IgD-negative memory B cell (primary cell): ENCODE measurements around the gene ST3GAL3. TPM values are rescaled to one million over a fixed set of nuclear protein-coding genes. Genes with fewer than 3 reads are reported as not detected.

ENCODE experiments used
- H3K27ac Mint-ChIP-seq, 3 donors: one replicate each; pipeline ENCODE4 v1.8.0; 2020 to 2022; ENCODE audit warnings: mild to moderate bottlenecking in 3 of 3, mixed read lengths in 3 of 3, moderate library complexity in 1 of 3
- H3K27me3 Mint-ChIP-seq: one replicate; pipeline ENCODE4 v1.8.0; 2021; ENCODE audit warnings: mixed read lengths
- H3K36me3 Mint-ChIP-seq: one replicate; pipeline ENCODE4 v1.8.0; 2020; ENCODE audit warnings: mild to moderate bottlenecking, mixed read lengths
- H3K4me1 Mint-ChIP-seq, 3 donors: one replicate each; pipeline ENCODE4 v1.8.0; 2020 to 2022; ENCODE audit warnings: mixed read lengths in 3 of 3, mild to moderate bottlenecking in 1 of 3
- H3K4me3 Mint-ChIP-seq, 4 donors: one replicate each; pipeline ENCODE4 v1.8.0; 2020 to 2022; ENCODE audit warnings: mild to moderate bottlenecking in 4 of 4, mixed read lengths in 4 of 4, moderate library complexity in 3 of 4
- H3K9me3 Mint-ChIP-seq, 3 donors: one replicate each; pipeline ENCODE4 v1.8.0; 2020 to 2021; ENCODE audit warnings: mixed read lengths in 3 of 3, mild to moderate bottlenecking in 1 of 3
- polyA plus RNA-seq: library from polyadenylated mRNA; unstranded; fragments of 300-500 nt; fragmentation: Illumina TruSeq; gene quantifications from one replicate; pipeline ENCODE4 v1.2.3, GENCODE V29; 2021

The ST3GAL3 gene
- polyA plus RNA-seq, 1 donor from 2014 or later, result 14.3 TPM

DNA sequence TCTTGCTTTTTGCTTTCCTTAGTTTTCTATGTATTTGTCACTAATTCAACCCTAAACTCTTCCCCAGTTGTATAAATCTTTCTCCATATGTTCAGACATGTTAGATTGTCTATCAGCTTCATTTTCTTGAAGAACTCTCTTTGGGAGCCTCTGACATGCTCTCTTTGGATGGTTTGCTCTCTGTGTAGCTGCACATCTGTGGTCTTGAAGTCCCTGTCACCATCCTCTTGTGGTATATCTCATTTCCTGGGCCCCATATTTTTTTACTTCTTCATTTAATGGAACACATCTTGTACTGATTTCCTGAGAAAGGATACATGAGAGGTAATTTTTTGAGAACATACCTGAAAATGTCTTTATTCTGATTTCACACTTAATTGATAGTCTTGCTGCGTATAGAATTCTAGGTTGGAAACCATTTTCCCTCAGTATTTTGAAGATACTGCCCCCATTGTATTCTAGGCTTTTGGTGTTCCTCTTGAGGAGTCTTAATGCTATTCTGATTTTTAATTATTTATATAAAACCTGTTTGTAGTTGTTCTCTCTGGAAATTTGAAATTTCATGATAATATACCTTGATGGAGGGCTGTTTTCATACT, 72.6 kb downstream of the ST3GAL3 start:
- Mint-ChIP-seq H3K36me3 (peaks cover 10% of the 10 kb centered on the region), H3K27me3 (no peaks in the 10 kb centered on the region), H3K4me3 (no peak overlapping the region), H3K9me3 (peaks cover 7 to 18% (median 14%) of the 10 kb centered on the region in 3 donors), H3K27ac (peak overlapping the region in 1 of 3 donors; percentile 68), H3K4me1 (peaks cover 0 to 1% (median 0%) of the 10 kb centered on the region in 3 donors)

DNA sequence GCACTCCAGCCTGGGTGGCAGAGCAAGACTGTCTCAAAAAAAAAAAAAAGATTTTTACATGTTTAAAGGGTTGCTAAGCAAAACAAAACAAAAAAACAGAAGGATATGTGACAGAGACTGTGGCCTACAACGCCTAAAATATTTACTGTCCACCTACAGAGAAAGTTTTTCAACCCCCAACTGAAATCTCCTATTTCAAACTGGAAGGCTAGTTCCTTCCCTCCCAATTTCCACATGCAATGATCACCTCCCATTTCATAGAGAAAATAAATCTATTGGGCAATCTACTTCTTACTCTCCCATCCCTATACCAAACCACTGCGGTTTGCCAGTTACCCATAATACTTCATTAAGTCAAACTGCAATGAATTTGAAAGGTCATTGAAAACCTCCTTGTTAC, 74.2 kb downstream of the ST3GAL3 start:
- H3K27me3 Mint-ChIP-seq, result no peaks in the 10 kb centered on the region
- H3K4me1 Mint-ChIP-seq, result peaks cover 0 to 1% (median 0%) of the 10 kb centered on the region in 3 donors
- peaks cover 7 to 18% (median 14%) of the 10 kb centered on the region in 3 donors for H3K9me3 Mint-ChIP-seq
- no peak overlapping the region for H3K4me3 Mint-ChIP-seq
- H3K27ac Mint-ChIP-seq, result no peak overlapping the region
- peaks cover 12% of the 10 kb centered on the region for H3K36me3 Mint-ChIP-seq

DNA sequence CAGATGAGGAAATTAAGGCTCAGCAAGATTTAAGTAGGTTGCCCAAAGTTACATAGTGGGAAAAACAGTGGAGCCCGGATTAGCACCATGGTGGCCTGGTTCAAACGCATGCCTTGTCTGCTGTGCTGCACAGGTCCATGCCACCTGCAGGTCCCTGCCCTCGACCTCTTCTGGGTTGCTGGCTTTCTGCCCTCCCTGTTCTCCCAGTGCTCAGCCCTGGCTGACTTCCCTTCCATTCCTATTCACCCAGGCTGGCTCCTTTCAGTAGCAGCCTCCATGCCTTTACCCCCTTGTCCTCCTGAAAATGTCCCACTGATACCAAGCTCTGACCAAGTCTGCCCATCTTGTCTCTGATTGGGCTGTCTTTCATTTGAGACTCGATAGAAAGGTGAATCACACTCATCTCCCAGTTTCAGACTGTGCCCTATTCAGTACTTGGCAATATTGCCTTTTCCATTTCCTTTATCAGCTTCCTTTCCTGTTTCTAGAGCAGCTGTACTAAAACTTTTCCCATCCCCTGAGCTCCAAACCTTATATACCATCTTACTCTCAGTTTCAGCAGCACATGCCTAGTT, 75.8 kb downstream of the ST3GAL3 start:
- peaks cover 10% of the 10 kb centered on the region for H3K36me3 Mint-ChIP-seq
- no peaks in the 10 kb centered on the region for H3K27me3 Mint-ChIP-seq
- no peak overlapping the region for H3K27ac Mint-ChIP-seq
- H3K9me3 Mint-ChIP-seq, result peaks cover 7 to 18% (median 12%) of the 10 kb centered on the region in 3 donors
- peaks cover 0 to 1% (median 0%) of the 10 kb centered on the region in 3 donors for H3K4me1 Mint-ChIP-seq
- no peak overlapping the region for H3K4me3 Mint-ChIP-seq

- Mint-ChIP-seq H3K9me3 (peaks cover 7 to 18% (median 12%) of the 10 kb centered on the region in 3 donors), H3K4me3 (no peak overlapping the region), H3K36me3 (peaks cover 10% of the 10 kb centered on the region), H3K27me3 (no peaks in the 10 kb centered on the region), H3K4me1 (peaks cover 0 to 1% (median 0%) of the 10 kb centered on the region in 3 donors), H3K27ac (no peak overlapping the region)
These were observed 76.4 kb downstream of the ST3GAL3 start for GRCh38 chr1:43783671-43784205.

DNA sequence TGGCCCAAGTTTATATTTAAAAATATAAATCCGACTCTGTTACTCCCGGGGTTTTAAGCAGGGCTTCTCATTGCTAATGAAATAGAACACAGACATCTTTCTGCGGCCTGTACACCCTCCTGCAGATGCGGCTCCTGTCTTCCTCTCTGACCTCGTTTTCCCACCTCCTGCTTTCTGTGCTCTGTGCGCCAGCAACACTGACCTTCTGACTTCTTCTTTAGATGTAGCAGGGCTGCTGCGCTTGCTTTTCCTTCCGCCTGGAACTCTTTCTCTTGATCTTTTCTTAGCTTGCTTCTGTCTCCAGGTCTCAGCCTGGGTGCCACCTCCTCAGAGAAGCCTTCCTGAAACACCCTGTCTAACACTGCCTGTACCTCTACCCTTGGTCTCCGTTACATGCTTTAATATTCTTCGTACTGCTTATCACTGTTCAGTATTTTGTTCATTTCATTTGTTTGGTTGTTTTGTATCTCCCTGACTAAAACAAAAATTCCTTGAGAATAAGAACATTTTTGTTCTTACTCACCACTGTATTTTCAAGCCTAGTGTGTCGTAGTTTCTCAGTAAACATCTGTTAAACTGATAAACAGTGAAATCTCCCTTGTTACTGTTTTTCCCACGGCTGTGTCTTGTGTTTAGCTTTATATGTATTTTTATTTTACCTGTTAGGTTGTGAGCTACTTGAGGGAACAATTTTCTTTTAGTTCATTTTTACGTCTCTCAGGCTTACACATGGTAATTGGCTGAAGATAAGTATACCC, 79.0 kb downstream of the ST3GAL3 start:
- Mint-ChIP-seq H3K4me1 (peaks cover 0 to 3% (median 3%) of the 10 kb centered on the region in 3 donors), H3K9me3 (peaks cover 0 to 6% (median 0%) of the 10 kb centered on the region in 3 donors), H3K27me3 (no peaks in the 10 kb centered on the region), H3K4me3 (no peak overlapping the region), H3K36me3 (peaks cover 10% of the 10 kb centered on the region), H3K27ac (no peak overlapping the region)

- peaks cover 14% of the 10 kb centered on the region for H3K36me3 Mint-ChIP-seq
- H3K27me3 Mint-ChIP-seq, result no peaks in the 10 kb centered on the region
- H3K4me3 Mint-ChIP-seq, result no peak overlapping the region
- peaks cover 0 to 2% (median 0%) of the 10 kb centered on the region in 3 donors for H3K9me3 Mint-ChIP-seq
- H3K4me1 Mint-ChIP-seq, result peaks cover 0 to 3% (median 2%) of the 10 kb centered on the region in 3 donors
- no peak overlapping the region for H3K27ac Mint-ChIP-seq
These were observed 79.6 kb downstream of the ST3GAL3 start for GRCh38 chr1:43786960-43787359.

DNA sequence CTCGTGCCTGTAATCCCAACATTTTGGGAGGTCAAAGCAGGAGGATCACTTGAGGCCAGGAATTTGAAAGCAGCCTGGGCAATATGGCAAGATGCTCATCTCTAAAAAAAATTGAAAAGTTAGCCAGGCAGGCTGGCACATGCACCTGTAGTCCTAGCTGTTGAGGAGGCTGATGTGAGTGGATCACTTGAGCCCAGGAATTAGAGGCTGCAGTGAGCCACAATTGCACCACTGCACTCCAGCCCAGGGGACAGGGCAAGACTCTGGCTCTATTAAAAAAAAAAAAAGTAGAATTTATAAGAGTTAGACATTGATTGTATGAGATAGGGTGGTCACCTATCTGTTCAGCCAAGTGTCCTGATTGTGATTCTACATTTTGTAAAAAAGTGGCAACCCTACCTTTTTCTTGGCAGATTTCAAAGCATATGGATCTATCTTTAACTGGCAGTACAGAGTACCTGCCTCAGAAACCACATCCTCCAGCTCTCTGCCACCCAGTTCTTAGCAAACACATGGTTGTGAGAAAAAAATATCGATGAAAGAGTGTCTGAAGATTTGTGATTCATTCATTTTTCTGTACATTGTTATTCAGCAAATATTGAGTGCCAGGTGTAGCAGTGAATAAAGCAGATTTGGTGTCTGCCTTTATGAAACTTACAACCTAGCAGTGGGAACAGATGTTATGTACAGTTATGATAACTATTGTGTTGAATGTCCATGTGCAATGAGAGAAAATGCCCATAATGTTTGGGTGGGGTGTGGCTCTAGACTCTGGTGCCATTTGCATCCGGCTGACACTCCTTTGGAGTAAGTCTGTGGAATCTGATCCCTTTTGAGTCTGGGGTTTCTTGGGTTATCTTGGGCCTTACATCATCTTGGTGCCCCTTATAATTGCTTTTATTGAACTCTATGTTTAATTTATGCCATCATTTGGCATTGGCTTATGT, 82.5 kb downstream of the ST3GAL3 start:
- Mint-ChIP-seq H3K4me1 (peaks cover 0 to 3% (median 2%) of the 10 kb centered on the region in 3 donors), H3K36me3 (peaks cover 11% of the 10 kb centered on the region), H3K27me3 (no peaks in the 10 kb centered on the region), H3K9me3 (no peaks in the 10 kb centered on the region), H3K27ac (no peak overlapping the region), H3K4me3 (no peak overlapping the region)

DNA sequence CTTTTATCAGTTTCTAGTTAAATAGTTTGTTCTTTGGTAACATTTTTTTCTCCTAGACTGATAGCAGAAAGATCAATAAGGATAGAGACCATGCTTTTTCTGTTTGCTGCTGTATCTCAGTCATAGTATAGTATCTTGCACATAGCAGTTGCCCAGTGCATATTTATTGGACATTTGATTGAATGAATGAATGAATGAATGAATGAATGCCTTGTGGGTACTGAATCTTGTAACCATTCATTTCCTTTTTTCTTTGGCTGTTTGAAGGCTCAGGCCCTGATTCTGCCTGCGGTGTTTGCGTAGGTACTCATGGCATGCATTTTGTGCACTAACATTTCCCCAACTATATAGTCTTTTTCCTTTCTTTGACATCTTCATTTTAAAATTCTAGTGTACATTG, 83.9 kb downstream of the ST3GAL3 start:
- Mint-ChIP-seq H3K27ac (no peak overlapping the region), H3K4me3 (no peak overlapping the region), H3K9me3 (no peaks in the 10 kb centered on the region), H3K4me1 (peaks cover 0 to 3% (median 2%) of the 10 kb centered on the region in 3 donors), H3K36me3 (peaks cover 9% of the 10 kb centered on the region), H3K27me3 (no peaks in the 10 kb centered on the region)

GRCh38 chr1:43796111-43796581, 88.8 kb downstream of the ST3GAL3 start:
- no peaks in the 10 kb centered on the region for H3K9me3 Mint-ChIP-seq
- peaks cover 16% of the 10 kb centered on the region for H3K36me3 Mint-ChIP-seq
- no peak overlapping the region for H3K4me3 Mint-ChIP-seq

DNA sequence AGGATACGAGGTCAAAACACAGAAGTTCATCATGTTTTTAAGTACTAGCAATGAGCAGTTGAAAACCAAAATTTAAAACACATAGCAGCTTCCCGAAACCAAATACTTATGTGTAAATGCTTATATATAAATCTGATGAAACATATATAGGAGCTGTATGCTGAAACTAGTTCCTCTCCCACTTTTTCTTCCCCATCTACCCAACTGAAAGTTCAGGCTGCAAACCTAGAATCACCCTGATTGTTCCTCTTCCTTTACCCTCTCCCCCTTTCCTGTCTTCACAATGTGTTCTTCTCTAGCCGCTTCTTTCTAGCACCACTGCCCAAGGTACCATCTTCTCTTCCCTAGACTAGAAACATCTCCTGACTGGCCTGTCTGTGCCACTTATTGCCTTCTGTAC, 90.6 kb downstream of the ST3GAL3 start:
- Mint-ChIP-seq H3K36me3 (peaks cover 11% of the 10 kb centered on the region), H3K27me3 (no peaks in the 10 kb centered on the region), H3K9me3 (no peaks in the 10 kb centered on the region), H3K4me1 (no peaks in the 10 kb centered on the region), H3K4me3 (peak overlapping the region in 1 of 4 donors; percentile 20), H3K27ac (no peak overlapping the region)

More at GRCh38 chr1:43796111-43796581, 88.8 kb downstream of the ST3GAL3 start:
- H3K4me1 Mint-ChIP-seq, result no peaks in the 10 kb centered on the region
- no peaks in the 10 kb centered on the region for H3K27me3 Mint-ChIP-seq
- no peak overlapping the region for H3K27ac Mint-ChIP-seq

GRCh38 chr1:43799656-43800635, 92.6 kb downstream of the ST3GAL3 start:
- Mint-ChIP-seq H3K27me3 (no peaks in the 10 kb centered on the region), H3K27ac (no peak overlapping the region), H3K4me1 (no peaks in the 10 kb centered on the region), H3K36me3 (peaks cover 11% of the 10 kb centered on the region), H3K4me3 (no peak overlapping the region), H3K9me3 (no peaks in the 10 kb centered on the region)

DNA sequence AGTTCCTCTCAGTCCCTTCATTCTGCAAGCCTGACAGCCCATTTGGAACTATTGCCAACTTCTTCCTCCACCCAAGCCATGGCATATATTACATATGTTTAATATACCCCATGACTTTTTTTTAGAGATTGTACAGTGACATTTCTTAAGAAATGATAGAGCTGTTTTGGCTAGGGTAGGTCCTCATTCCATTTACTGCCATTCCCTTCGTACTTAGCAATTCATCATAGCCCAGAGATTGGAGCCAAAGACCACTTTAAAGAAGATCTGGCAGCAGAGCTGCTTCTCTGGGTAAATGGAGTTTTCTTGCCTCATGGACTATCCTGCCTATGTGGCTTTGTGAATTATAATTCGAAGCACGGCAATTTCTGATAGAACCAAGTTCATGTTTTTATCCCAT, 93.4 kb downstream of the ST3GAL3 start:
- Mint-ChIP-seq H3K4me1 (no peaks in the 10 kb centered on the region), H3K27me3 (no peaks in the 10 kb centered on the region), H3K36me3 (peaks cover 11% of the 10 kb centered on the region), H3K4me3 (no peak overlapping the region), H3K27ac (no peak overlapping the region), H3K9me3 (no peaks in the 10 kb centered on the region)

- no peaks in the 10 kb centered on the region for H3K27me3 Mint-ChIP-seq
- H3K27ac Mint-ChIP-seq, result no peak overlapping the region
- peaks cover 11% of the 10 kb centered on the region for H3K36me3 Mint-ChIP-seq
- H3K4me3 Mint-ChIP-seq, result no peak overlapping the region
- no peaks in the 10 kb centered on the region for H3K4me1 Mint-ChIP-seq
- no peaks in the 10 kb centered on the region for H3K9me3 Mint-ChIP-seq
These were observed 93.9 kb downstream of the ST3GAL3 start for GRCh38 chr1:43801203-43801602.
